Stimulated activated CD4-positive, alpha-beta T cell treated with anti-CD3 and anti-CD28 coated beads, Interleukin-4, amount 100 ng/mL, for 1 hour (primary cell): ENCODE results near the gene SPTB.

Source experiments
- DNase-seq: peaks from one replicate; pipeline ENCODE4 v3.0.0-alpha.2; 2020

SPTB gene

DNA sequence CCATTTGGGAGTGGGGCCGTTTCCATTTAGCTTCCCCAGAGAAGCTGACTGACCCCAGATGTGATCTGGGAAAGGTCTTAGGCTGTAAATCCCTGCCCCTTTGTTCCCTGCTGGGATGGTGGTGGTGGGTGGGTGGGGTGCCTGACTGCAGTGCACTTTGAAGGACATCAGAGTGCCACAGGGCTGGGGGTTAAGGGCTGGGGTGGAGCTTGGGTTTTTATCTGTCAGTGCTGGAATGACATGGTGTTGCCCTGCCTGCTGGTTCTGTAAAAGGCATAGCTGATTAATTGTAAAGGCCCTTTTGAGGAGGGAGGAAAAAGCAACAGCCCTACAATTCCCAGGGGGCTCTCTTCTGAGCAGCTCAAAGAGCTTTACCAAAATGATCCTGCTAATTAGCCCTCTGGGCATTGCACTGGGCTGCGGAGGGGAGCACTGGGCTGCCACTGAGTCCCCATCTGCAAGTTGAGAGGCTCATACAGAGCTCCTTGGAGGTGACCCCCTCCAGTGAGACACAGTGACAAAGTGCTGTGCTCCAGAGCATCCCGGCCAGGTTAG is 154.4 kb downstream of the SPTB start:
- DNase-seq = no peak

DNA sequence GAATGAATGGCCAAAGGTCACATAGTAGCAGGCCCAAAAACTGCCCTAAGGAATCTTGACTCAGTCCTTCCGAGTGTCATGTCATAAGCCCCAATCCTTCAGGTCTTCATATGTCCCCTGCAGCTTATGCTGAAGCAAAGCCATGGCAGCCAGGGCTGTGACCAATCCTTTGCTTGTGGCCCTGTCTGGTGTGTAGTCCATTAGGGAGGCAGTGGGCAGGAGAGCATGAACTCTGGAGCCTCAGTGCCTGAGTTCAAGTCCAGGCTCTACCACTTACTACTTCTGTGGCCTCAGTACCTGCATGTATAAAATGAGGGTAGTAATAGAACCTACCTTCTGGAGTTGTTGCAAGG is 155.2 kb downstream of the SPTB start:
- DNase-seq = no peak

DNA sequence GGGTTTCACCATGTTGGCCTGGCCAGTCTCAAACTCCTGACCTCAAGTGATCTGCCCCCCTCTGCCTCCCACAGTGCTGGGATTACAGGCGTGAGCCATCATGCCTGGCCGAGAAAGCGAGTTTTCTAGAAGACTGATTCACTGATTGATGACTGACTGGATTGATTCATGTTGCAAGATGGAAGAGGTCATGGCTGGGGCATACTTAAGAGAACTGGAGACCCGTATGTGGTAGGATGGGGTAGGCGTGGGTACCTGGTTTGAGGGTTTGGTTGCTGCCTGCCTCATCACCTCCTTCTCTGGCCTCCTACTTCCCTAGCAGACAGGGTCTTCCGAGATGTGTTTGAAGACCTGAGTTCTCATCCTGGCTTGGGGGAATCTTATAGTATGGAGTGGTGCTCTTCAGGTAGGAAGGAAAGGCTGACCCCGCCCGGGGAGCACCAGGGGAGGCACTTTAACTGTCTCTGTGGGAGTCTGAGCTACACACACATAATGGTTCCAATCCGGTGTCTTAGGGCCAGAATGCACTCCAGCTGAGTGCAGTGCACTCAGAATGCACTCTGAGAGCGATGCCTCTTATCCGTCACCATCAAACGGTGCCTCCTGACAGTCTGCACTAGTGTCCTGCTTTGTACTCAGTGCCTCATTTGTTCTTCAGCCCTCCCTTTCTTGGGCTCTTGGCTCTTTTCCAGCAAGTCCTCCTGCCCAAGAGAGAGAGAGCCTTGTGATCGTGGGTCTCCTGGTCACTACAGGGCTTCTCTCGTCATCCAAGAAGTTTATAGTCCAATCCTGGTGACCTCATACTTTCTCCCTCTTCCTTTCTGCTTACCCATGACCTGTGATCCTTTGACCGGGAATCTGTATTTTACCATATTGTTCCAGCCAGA is 155.8 kb downstream of the SPTB start:
- no peak for DNase-seq

DNA sequence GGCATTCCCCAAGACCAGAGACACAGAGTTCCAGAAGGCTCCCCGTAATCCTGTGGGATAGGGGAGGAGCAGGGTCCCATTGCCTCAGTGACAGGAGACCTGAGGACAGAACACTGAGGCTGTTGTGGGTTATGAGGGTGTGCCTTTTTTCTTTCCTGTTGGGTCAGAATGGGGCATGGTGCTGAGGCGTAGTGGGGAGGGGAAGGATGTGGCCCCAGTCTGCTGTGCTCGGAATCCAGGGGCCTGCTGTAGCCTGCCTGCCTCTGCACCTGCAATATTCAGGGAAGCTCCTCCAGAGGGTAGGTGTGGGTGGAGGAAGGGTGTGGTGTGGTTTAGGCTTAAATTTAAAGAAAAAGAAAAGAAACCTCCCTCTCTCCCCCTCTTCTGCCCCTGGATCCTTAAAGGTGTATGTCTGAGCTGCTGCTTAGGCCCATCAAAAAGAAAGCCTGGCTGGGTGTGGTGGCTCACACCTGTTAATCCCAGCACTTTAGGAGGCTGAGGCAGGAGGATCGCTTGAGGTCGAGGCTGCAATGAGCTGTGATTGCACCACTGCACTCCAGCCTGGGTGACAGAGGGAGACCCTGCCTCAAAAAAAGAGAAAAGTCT is 156.8 kb downstream of the SPTB start:
- no peak for DNase-seq

DNA sequence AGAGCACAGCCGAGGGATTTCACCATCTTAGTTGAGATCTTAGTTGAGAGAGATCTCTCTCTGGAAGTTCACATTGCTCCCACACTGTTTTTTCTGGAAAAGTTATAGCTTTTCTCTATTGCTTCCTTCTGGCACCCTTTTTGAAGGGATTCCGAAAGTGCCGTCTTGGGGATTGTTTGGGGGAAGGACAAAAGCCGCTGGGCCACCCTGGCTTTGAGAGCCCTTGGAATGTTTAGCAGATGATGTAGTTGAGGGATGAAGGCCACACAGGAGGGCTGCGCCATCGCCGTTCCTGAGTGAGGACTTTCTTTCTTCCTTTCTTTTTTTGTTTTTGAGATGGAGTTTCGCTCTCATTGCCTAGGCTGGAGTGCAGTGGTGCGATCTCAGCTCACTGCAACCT is 157.8 kb downstream of the SPTB start:
- no peak for DNase-seq

DNA sequence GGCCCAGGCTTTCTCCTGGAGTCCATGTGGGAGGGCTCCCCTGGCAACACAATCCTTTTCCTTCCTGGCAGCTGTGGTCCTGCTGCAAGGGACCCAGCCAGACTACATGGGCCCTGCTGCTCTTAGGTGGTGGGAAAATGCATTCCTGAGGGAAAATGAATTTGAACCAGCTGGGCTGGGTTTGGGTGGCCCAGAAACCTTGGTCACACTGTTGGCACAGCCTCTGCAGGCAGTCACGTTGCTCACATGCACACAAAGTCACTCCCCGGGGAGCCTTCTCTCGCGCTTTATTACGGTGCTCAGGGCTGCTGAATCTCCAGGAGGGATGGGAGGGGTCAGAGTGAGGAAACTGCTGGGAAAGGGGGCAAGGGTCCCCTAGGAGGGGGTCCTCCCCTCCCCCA is 158.3 kb downstream of the SPTB start:
- DNase-seq = no peak

DNA sequence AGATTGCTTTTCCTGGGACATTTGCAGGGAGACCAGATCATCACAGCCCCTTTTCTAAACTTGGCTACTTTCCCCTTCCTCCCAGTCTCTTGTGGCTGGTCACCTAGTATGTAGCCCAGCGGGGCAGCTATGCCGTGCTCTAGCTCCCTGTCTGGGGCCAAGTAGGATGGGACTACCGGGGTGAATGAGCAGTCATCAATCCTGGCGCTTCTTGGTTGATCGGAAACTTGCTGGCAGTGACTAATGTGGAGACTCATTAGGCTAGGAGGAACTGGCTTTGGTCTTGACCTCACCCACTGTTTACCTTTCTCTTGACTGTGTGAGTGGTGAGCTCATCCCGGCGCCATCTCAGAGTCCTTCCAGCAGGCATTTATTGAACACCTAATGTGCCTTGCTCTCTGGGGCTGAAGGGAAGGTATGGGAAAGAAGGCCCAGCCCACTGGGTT is 159.6 kb downstream of the SPTB start:
- DNase-seq = no peak

DNA sequence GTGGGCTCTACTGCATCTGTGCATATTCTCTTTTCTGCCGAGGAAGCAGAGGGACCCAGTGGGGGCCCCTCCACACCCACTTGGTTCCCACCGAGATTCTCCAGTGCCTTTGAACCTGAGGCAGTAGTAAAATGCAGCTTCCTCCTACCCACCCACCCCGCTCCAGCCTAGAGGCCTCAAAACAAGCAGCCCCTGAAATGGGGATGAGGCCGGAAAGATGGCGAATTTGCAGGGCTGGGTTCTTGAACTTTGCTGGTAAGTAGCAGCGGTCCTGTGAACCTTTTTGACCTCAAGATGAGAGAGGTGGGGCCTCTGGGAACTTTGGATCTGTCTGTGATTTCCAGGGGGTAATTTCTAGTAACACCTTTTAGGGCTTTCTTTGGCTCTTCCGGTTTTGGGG is 160.1 kb downstream of the SPTB start:
- DNase-seq = no peak

DNA sequence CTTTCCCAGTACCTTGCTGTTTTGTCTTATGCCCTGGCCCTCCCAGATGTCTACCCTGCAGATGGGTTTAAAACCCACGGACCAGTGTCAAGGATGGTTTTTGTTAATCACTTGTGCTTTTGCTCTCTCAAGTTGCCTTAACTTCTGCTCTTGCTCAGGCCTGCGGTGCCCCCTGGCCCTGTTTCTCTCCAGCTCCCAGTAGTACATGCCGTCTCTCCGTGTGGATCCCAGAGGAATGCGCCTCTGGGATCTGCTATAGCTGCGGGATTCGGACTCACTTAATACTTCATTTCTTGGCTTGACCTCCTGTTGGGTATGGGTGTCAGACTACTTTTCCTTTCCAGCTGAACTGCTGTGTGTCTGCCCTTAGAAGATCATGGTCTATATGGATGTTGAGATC is 160.9 kb downstream of the SPTB start:
- no peak for DNase-seq

DNA sequence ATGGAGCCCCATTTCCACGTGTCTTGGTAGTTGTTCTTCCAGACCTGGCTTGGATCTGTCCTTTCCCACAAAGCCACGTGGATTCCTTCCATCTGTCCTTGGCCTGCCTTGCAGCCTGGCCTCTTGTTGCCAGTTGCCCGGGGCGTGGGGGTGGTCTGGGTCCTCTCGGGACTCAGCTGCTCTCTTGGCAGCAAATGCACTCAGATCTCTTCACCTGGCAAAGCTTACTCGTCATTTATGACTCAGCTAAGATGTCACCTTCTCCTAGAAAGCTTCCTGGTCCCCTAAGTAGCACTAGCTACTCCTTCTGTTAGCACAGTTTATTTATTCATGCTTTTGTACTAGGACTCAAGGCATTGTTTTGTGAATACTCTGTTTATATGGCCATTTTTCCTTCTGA is 161.8 kb downstream of the SPTB start:
- no peak for DNase-seq

DNA sequence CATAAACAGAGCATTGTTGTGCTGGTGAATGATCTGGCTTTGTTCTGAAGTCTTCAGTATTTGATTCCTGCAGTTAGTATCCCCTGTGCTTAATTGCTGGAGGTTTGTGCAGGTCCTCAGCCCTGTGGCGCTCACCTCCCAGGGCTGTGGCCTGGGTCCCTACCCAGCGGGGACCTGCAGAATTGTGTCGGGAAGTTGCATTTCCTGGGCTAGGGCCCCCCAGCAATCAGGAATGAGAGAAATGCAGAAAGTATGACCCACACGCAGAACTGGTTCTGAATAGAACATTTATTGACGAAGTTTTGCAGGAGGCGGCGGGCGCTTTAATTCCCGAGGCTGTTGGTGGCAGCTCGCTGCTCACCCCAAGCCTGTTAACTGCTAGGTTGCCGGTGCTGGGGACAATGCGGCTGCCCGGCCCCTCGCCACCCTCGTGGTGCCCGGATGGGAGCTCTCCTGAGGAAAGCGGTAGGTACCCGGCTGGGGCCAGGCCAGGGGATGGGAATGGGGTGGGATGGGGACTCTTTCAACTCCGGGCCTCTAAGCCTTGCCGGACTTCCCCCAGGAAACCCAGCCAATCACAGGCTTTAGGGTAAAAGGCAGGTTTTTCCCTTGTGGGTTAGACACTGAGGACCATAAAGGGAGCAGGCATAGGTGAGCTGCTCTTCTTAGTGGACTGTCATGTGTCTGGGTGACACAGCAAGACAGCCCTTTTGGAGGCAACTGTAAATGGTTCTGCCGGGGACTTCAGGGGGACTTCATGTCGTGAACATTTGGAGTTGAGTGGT is 163.9 kb downstream of the SPTB start:
- DNase-seq = no peak

DNA sequence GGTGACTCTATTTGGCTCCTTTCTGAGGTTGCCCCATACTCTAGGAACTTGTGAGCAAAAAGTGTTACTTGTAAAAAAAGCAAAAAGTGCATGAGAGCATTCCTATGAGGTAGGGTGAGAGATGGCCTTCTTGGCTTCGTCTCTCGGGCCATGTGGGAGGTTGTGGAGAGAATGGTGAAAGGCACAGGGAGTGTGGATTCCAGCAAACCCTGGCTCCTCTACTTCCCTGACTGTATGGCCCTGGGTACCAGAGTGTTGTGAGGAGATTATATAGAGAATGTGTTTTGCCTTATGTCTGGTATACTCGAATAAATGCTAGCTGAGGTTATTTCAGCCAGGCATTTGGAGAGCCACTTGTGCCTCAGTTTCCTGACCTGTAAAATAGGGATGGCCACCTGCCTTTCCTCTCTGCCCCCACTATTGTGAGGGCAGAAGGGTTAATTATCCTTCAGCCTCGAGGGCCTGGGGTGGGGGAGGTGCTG is 164.5 kb downstream of the SPTB start:
- DNase-seq = no peak

DNA sequence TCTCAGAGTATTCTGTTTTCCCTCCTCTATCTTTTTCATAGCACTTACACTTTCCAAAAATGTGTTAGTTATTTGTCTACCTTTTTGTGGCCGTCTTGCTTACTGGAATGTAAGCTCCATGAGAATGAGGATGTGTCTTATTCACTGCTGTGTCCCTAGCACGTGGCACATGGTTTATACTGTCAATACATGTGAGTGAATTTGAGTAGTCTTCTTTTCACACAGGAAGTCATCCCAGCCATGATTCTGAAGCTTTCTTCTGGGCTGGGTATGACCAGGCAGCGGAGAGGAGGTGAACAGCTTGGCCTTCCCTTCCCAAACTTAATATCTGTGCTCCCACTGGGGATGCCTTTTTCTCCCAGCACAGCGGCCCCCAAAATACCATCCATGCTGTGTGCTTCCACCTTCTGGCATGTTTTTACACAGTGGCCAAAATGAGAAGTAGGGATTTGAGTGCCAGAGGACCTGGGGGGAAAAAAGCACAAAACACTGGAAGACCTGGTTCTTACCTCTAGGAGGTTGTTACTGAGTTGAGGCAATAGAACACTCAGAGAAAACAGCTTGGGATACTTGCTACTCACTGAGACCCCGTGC is 165.2 kb downstream of the SPTB start:
- DNase-seq = no peak

DNA sequence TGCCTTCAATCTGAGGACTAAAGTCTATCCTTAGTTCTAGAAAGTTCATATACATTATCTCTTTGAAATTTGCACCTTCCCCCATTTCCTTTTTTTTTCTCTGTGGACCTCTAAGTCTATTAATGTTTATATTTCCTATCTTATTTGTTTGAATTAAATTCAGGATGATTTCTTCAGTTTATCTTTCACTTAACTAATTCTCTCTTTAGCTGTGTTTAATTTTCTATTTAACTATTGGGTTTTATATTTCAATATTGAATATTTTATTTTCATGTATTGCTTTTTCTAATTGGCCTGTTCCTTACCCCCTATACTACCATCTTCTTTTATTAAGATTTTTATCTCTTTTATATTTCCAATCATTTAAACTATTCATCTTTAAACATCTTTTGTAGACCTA is 166.0 kb downstream of the SPTB start:
- no peak for DNase-seq

DNA sequence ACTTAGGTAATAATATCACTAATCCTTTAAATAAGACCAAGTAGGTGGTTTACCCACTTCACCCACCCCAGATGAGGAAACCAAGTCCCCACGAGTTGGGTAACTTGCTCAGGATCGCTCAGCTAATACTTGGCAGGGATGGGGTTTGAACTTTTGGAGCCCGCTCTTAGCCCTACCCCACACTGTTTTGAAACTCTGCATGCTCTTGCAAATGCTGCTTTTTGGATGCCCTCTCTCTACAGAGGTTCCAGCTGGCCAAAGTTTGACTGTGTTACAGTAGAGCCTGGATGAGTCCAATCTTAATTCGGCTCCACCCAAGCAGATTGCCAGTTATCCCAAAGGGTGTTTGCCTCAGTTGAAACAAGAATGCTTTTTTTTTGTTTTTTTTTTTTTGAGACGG is 168.7 kb downstream of the SPTB start:
- DNase-seq = no peak

DNA sequence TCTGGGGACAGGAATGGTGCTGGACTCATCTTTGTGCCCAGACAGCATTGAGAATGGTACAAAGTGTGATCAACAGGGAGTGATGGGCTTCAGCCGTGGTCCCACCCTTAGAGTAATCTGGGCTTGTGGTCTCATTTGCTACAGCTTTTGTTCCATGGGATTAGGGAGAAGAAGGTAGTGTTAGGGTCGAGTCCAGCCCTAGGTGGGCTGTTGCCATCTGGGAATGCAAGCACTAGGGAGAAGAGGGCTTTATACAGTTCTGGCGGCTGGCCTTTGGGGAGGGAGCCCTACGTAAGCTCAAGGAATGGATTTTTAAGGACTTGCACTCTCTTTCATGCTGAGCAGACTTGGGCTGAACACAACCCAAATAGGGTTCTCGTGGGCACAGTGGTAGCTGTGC is 170.6 kb downstream of the SPTB start:
- no peak for DNase-seq

DNA sequence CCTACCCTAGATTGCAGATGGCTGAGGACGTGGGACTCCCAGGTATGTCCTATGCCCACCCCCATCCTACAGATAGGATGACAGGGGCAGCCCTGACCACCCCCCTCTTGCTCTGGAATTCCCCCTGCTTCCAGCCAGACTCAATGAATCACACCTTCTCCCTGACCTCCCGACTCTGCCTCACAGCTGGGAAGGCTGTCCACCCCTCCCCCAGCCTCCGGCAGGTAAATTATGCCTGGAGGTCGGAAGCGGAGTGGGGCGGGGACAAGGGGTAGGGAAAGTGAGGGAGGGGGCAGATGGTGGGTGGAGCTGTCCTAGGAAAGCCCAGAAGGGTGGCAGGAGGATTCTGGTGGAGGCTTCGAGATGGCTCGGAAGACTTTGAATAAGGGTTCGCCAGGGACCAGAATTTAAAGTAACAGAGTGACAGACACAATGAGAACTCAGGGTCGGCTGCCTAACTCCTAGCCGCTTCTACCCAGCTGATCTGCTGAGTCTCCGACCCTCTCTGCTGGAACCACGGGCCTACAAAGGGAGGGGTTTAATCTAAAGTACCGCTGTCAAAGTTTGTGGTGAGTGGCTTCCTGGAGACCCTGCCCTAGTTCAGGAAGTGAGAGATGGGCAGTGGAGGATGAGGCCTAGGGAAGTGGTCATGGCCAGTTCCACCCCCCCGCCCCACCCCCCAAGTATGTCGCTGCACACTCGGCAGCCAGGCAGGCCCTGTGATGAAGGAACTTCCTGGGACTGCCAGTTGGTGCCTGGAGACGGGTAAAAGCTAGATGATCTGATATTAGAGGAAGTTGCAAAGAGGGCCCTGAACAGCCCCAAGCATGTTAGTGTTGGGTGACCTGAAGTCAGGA is 171.3 kb downstream of the SPTB start:
- DNase-seq = no peak

DNA sequence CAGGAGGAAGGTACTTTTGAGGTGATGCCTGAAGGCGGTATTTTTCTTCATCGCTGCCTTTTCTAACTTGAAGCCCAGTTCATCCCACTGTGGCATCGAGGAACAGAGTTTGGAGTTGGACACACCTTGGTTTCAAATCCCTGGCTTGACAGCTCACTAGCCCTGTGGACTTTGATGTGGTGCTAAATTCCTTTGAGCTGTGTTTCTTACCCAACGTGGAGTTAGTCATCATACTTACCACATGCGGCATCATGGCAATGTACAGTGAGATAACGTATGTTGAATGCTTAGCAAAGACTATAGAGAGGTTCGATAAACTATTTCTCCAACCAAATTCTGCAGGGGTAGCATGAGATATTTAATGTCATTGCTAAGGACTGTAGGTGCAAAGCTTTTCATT is 172.0 kb downstream of the SPTB start:
- DNase-seq = no peak

DNA sequence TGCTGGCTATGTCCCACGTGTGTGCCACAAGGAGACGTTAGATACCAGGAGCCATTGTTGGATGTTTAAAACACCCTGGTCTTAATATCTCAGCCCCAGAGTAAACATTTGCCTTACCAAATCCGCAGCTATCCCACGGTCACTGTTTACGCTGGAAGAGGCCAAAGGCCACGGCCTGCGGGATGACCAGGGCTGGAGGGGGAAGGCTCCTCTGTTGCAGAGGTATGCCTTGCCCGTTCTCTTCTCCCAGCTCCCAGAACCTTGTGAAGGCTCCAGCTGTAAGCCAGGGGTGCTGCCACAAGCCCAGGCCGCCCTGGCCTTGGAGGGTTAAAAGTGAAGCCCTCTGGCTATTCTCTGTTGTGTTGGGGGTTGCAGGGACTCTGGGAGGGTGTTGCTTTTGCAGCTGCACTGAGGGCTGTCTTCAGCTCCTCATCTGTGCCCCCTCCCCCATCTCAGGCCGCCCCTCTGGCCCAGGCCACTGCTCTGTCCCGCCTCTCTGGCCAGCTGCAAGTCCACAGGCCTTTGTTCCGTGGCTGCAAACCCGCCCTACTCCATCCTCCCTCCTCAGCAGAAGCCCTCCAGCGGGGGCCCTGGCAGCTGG is 173.0 kb downstream of the SPTB start:
- DNase-seq = no peak

DNA sequence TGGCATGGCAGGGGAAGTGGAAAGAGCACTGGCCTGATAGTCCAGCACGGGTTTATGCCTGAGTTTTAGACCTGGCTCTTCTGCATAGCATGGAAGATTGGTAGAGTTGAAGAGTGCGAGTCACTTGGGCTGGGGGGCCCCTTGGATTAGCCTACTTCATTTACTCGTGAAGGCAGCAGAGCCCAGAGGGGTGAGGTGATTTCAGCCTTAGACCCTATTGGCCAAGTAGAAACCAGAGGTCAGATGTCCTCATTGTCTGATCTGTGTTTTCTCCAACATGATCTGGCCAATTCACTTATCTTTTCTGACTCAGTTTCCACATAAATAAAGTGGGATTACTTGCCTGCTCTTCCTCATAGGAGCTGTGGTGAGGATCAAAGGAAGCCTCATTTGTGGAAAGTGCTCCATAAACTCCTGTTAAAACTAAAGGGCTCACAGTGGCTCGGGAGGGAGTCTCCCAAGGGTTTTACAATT is 173.6 kb downstream of the SPTB start:
- DNase-seq = no peak

DNA sequence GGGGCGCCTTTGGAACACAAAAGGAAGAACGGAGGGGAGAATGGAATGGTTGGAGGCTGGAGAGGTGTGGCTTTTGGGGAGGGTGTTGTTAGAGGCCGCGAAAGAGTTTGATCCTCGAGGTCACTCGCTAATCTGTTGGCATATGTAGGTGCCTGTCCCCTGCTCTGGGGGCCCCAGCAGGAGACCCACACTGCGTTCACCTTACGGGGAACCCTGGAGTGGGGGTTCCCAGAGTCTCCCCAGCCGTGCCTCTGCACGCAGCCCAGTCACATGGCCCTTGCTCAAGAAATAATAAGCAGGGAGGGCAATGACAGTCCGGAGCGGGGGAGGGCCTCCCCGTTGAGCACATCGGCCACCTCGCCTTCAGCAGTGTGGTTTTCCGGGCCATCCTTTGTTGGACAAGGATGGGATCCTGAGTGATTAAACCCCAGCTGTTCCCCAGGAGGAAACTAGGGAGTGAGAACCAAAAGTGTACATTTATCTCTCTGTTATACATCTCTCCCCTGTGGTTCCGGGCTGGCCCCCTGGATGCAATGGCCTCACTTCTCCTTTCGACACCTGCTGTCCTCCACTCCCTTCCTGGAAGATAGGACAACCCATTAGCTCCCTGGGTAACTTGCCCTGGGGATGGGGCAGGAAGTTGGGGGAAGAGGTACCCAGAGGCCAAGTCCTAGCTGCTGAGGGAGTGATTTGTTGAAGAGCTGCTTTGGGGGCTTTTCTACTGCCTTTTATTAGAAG is 174.2 kb downstream of the SPTB start:
- DNase-seq = no peak
